Measurements from ENCODE around the gene TCOF1. TPM values are rescaled to one million over a fixed set of nuclear protein-coding genes. Genes with fewer than 3 reads are reported as not detected.

TCOF1 gene
- total RNA-seq, 1 donor: 23.1 TPM

- H3K4me3 ChIP-seq (ENCODE audit: low read depth, low read length): no peak overlapping the region
- TF ChIP-seq CTCF (IDR thresholded peaks at IDR 0.05; ENCODE audit: insufficient read depth, low read length): no peak
- DNase-seq (ENCODE audit: low read depth): no peak
Measured at GRCh38 chr5:150340614-150341255, 16.8 kb upstream of the TCOF1 start.

GRCh38 chr5:150341331-150341730 is 16.2 kb upstream of the TCOF1 start:
- no peak for DNase-seq (ENCODE audit: low read depth)
- H3K4me3 ChIP-seq (ENCODE audit: low read depth, low read length): no peak overlapping the region
- no peak for TF ChIP-seq CTCF (IDR thresholded peaks at IDR 0.05; ENCODE audit: insufficient read depth, low read length)

DNA sequence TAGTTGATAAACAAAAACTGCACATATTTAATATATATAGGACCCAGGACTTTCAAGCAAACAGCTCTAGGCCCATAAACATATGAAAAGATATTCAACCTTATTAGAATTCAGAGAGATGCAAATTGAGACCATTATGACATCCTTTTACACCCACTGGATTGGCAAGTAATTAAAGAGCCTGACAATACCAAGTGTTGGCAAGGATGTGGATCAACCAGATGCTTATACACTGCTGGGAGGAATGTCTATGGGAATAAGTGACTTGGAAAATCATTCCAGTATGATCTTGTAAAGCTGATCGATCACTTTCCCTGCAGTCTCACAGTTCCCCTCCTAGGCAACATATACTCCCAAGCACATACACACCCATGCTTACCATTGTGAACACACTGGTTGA is 15.5 kb upstream of the TCOF1 start:
- DNase-seq (ENCODE audit: low read depth): no peak
- TF ChIP-seq CTCF (IDR thresholded peaks at IDR 0.05; ENCODE audit: insufficient read depth, low read length): no peak
- H3K4me3 ChIP-seq (ENCODE audit: low read depth, low read length): no peak overlapping the region

DNA sequence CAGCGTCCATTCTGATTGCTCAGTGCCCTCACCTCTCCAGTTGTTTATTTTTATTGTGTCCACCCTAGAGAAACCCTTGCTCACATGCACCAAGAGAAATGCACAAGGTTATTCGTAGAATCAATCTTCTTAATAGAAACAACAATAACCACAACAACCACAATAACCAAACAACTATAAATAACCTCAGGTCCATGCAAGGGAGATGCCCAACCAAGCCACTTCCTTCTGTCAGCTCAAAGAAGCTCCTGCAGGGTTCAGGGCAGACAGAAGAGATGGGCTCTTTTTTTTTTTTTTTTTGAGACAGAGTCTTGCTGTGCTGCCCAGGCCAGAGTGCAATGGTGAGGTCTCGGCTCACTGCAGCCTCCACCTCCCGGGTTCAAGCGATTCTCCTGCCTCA is 14.9 kb upstream of the TCOF1 start:
- no peak overlapping the region for H3K4me3 ChIP-seq (ENCODE audit: low read depth, low read length)
- TF ChIP-seq CTCF (IDR thresholded peaks at IDR 0.05; ENCODE audit: insufficient read depth, low read length): no peak
- no peak for DNase-seq (ENCODE audit: low read depth)

- DNase-seq (ENCODE audit: low read depth): no peak
- no peak for TF ChIP-seq CTCF (IDR thresholded peaks at IDR 0.05; ENCODE audit: insufficient read depth, low read length)
- H3K4me3 ChIP-seq (ENCODE audit: low read depth, low read length): no peak overlapping the region
Measured at GRCh38 chr5:150343994-150344631, 13.4 kb upstream of the TCOF1 start.

- TF ChIP-seq CTCF (IDR thresholded peaks at IDR 0.05; ENCODE audit: insufficient read depth, low read length): no peak
- no peak overlapping the region for H3K4me3 ChIP-seq (ENCODE audit: low read depth, low read length)
- DNase-seq (ENCODE audit: low read depth): no peak
Measured at GRCh38 chr5:150345716-150346115, 11.8 kb upstream of the TCOF1 start.
